Astrocyte of the spinal cord (primary cell): ENCODE data around the gene FSTL5.

ENCODE experiments used
- DNase-seq: peaks from one replicate; pipeline ENCODE4 v3.0.0; 2011; ENCODE audit warnings: low read depth, low spot score
- H3K4me3 ChIP-seq: 2 replicates; pipeline ENCODE4 v1.5.1; 2011; ENCODE audit warnings: low read depth, mild to moderate bottlenecking, low read length, moderate library complexity
- CTCF ChIP-seq: IDR thresholded peaks from 2 replicates; pipeline ENCODE4 v1.5.1; 2012; ENCODE audit warnings: low read depth, mild to moderate bottlenecking, low read length, inconsistent platforms
- in situ Hi-C: cut with HindIII; loops from 2 replicates; pipeline ENCODE4 v1.10.0; 2017; ENCODE audit warnings: low sequenced_read_pairs

The FSTL5 gene

DNA sequence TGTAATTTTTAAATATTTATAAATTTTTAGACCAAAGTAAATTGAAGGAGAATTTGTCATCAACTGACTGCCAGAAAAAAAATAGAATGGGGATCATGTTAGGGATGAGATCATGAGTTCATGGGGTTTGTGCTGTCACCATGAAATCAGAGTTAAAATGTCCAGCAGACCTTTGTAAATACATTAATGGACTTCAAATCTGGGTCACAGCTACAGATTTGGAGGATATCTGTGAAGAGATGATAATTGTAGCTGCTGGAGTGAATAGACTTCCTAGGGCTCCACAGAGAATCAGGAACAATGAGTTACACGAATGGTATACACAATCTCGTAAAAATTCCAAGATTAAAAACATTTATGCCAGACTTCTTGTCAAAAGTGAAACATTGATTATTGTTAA is 6.6 kb downstream of the FSTL5 start:
- no peak for TF ChIP-seq CTCF
- H3K4me3 ChIP-seq = no peak overlapping the region
- no peak for DNase-seq
- in situ Hi-C loops = no loop called here

GRCh38 chr4:162154862-162155540 is 8.8 kb downstream of the FSTL5 start:
- TF ChIP-seq CTCF = no peak
- no peak for DNase-seq
- H3K4me3 ChIP-seq = no peak overlapping the region
- in situ Hi-C loops = no loop called here

DNA sequence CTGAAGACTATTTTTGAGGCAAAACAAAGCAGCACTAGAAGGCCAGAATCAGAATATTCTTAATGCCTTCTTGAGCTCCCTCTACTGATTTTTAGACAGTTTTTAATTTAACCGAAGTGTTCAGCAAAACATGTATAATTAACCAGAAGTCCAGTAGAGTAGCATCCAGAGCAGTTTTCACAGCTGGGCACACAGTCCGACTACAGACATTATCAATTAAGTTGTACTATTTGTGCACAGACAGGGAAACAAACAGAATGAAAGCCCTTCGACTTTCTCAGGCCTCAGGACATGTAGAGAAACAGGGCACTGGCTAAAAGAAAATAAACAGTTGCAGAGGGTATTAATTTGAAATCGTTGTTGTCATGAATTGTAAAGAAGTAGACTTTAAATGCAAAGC is 11.9 kb downstream of the FSTL5 start:
- H3K4me3 ChIP-seq = no peak overlapping the region
- in situ Hi-C loops = no loop called here
- DNase-seq = no peak
- TF ChIP-seq CTCF = no peak

- no peak for DNase-seq
- H3K4me3 ChIP-seq = no peak overlapping the region
- TF ChIP-seq CTCF = no peak
- in situ Hi-C loops = no loop called here
Observed at GRCh38 chr4:162151386-162151785, 12.4 kb downstream of the FSTL5 start.

DNA sequence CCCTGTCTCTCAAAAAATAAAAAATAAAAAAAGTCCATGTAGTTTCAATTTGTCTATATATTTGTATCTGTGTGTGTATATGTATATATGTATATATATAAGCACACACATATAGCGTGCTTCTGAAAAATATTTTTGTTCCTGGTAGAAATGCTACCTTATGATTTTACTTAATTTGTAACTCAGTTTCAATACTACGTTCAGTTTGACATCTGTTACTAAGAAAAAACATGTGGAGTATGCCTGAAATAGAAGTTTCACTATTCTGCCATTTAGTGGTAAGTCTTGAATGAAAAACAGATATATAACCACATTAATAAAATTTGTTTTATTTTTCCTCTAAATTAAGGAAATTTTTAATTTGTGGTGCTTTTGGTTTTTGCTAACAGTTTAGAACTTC is 14.2 kb downstream of the FSTL5 start:
- in situ Hi-C loops = no loop called here
- no peak for DNase-seq
- H3K4me3 ChIP-seq = no peak overlapping the region
- no peak for TF ChIP-seq CTCF

- in situ Hi-C loops = no loop called here
- no peak overlapping the region for H3K4me3 ChIP-seq
- no peak for TF ChIP-seq CTCF
- no peak for DNase-seq
Observed at GRCh38 chr4:162140051-162140683, 23.6 kb downstream of the FSTL5 start.
